ENCODE results near the gene PPP3CA.

Gene PPP3CA

DNA sequence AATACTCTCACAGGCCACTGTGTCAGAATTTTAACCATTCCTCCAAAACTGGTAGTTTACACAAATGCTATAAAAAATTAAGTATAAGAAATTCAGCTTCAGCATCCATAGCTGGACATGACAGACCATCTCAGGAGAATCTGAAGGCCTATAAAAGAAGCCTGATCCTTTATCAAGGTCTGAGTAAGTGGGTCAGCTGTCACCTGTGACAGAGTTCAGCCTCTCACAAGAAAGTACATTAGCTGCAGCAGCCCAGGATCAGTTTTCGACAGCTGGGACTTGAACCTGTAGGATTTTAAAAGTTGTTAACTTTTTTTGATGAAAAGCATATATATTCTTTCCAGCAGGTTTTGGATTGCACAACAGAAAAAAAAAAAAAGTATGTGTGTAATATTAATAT, 60.7 kb downstream of the PPP3CA start:
- no peak for DNase-seq

DNA sequence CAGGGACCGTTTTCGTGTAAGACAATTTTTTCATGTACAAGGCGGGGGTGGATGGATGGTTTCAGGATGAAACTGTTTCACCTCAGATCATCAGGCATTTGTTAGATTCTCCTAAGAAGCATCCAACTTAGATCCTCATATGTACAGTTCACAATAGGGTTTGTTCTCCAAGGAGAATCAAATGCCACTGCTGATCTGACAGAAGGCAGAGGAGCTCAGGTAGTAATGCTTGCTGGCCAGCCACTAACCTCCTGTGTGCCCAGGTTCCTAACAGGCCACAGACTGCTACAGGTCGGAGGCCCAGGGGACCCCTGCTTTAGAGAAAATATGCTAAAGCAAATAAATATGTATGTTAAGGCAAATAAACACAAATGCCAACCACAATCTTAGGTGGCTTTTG, 61.3 kb downstream of the PPP3CA start:
- no peak for DNase-seq

DNA sequence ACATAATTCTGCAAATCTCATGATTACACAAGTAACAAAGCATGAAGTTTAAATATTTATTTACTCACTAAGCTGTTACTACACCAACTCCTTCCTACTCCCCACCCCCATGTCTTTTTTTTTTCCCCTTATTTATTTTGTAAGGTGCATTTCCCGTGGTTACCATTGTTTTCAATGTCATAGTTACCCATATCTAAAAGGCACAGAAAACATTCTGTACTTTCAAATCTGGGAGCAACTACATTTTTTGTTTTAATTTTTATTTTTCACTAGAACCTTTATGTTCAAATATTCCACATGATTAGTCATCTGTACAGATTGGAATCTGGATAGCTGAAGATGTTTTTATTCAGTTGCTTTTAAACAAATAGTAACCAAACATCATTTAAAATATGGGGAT, 62.8 kb downstream of the PPP3CA start:
- peak; percentile 13 for DNase-seq

DNA sequence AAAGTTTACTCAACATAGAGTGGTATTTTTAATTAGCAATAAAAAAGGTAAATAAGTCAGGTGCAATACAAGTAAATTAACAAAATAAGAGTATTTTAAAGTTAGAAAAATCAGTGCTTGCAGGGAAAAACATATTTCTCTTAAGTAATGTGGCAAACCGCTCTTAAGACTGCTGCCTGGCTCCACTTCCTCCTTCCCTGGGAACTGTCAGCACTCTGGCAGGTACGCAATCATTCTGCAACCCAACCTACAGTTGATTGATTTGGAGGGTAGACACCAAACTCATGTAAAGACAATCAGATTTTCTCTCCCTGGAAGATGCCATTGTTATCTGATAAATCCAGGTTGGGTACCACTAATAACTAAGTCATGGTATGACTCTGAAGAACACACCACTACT, 63.9 kb downstream of the PPP3CA start:
- DNase-seq, result no peak

DNA sequence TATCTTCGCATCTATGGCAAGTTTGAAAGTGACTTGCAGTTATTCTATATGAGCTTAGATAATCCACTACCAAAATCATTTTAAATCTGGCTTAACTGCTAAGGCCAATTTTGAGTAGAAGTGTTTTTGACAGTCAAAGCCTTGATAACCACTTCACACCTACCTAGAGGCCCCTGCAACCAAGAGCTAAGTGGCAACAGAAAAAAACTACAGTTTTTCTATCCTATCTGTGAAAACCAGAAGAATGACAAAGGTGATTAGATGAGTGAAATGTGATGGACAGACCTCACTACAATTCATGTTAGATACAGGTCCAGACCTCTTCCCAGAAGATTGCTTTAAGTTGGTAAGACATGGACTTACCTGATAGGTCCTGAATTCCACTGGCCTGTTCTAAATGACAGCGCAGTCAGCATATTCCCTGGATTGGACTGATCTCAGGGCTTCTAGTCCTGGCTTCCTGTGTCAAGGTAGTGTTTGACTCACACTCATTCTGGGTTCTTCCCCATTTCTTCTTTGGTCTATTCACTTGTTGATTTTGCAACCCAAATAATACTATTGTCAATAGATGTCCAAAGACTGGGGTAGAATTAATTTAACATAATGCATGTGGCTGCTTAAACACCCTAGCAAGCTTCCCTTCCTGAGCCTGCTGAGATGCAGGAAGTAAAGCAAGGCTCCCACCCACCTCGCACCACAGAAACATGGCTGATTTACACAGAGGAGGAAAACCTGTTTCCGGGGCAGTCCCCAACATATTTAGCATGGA, 65.1 kb downstream of the PPP3CA start:
- no peak for DNase-seq

DNA sequence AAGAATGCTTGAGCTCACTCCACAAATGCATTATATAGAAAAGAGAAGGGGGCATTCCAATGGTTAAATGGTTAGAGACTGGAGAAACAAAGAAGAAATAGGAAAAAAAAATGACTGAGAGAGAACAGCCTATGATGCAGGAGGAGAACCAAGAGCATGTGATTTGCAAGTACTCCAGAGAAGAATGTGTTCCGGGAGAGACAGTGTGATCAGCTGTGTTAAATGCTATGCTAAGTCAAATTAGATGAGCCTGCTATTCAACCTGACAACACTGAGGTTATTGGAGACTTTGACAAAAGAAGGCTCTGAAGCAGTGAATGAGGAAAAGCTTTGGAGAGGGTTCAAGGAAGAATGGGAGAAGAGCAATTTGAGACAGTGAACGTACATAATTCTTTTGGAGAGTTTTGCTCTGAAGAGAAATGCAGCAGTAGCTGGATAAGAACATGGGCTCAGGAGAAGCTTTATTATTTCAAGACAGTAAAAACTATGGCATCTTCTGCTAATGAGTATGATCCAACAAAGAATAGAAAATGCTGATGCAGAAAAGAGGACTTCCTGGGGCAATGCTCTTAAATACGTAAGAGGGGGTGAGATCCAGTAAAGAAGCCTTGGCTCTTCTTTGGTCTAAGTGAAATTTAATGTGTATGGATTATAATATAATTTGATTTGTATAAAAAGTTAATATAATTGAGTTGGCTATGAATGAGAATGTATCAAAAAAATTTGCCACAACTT, 66.3 kb downstream of the PPP3CA start:
- DNase-seq, result no peak

DNA sequence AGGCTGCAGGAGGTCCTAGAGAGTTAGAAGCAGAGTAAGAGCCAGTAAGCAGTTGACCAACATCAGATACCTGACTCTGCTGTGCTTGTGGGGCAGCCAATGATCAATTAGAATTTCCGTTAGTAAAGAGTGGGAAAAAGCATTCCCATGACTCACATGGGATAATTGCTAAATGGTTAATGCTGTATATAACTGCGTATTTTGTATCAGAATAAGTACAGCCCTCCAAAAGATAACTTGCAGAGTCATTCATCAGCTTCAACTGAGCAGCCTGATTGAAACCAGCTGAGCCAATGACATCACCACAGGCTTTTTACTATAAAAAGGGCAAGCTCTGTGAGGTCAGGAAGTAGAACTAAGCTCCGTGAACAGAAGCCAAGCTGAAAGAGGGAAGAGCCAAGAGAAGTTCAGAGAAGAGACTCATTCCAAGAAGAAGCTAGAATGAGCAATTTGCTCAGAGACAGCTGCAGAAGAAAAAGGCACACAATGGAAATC, 67.9 kb downstream of the PPP3CA start:
- peak; percentile 98 for DNase-seq

DNA sequence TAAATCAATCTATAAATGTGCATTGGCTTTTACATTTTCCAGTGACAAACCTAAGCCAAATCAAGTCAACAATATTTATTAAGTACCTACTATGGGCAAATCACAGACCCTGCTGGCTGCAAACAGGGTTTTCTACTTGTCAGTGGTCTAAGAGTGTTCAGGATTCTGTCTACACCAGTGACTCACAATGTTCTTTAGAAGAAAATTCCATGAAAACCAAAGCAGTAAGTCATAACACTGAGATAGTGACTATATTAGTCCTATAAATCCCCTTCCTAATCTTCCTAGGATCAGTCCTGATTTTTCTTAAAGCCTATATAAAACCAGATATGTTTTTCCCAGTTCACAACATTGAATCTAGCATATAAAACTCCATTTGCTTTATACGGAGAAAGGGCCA, 69.7 kb downstream of the PPP3CA start:
- peak; percentile 78 for DNase-seq

DNA sequence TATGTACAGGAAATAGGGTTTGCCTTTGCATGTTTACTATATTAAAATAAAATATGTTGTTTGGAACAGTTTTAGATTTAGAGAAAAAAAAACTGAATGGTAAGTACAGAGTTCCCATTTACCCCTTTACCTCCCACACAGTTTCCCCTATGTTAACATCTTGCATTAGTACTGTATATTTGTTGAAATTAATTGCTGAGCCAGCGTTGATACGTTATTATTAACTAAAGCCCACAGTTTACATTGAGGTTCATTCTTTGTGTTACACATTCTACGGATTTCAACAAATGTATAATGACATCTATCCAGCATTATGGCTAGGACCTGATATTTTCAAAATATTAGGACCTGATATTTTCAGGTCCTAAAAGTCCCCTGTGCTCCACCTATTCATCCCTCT, 70.7 kb downstream of the PPP3CA start:
- no peak for DNase-seq

DNA sequence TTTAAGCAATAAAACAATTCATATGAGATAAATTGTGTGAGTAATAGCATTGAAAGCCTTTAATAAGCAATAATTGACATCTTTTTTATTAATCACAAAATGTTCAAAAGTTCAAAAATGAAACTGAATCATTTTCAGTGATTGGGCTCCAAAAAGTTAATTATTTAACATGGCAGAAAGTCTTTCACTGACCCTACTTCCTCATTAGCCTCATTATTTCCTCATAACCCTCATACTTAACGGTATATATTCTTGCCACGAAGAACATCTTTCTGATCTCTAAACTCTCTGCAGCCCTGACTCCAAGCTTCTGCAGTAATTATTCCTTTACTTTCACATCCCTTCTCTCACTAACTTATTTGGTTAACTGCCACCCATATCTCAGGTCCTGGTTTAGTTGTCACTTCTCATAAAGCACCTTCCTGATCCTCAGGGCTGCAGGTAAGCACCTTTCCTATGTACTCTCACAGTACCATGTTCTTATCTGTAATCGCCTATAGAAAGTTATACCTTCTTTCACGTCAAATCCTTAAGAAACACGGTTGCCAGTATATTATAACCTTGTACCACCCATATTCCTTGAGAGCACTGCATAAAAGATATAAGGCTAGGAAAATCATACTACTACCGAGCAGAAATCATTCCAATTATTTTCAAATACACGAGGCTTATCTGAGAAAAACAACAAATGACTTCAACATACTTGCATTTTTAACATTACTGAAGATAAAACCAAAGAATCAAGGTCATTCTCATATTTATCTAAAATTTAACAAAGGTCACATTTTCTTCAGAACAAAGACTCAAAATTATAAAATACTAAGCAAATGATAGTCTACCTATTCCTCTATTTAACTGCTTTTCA, 72.2 kb downstream of the PPP3CA start:
- no peak for DNase-seq

DNA sequence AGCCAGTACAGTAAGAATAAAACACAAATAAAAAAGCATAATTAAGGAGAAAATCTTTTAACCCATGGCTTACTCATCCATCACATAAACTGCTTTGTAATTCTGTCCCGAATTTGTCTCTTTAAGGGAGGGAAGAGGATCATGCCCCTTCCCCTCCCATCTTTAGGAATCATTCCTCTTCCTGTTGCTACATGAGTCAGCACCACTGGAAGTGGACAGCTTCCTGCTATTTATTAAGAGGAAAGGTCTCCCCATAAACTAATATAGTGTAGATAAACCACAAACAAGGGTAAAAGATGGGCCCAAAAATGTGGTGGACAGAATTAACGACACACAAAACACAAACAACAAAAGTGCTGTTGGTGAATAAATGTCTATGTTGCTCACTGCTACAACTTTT, 75.8 kb downstream of the PPP3CA start:
- DNase-seq, result peak; percentile 19

DNA sequence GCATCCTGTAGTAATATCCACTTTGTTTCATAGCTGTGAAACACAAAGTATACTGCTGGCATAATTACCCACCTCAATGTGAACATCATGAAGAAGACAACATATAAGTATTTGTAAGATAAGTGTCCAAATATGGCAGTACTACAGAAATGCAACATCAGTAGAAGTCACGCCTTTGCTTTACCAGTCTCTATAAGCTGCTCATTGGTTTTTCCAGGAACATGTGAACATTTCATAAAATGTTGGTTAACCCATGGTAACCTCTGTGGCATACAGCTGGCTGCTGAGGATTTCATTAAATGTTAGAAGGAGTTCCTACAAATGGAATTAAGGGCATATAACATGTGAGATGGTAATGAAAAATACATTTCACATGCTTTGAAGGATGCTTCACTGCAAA, 77.6 kb downstream of the PPP3CA start:
- no peak for DNase-seq

DNA sequence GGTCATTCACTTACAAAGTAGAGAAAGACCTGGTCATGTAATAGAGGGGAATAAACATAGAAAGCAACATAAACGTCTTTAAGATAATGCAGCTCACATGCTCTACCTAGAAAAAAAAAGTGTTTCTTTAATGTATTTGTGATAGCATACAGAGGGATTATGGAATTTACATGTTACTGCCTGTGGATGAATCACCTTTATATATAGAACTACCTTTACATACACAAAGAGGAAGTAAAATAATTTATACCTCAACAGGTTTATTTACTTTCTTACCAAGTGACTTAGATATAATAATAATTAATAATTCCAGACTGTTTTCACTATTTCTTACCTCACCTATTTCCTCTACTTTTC, 81.5 kb downstream of the PPP3CA start:
- DNase-seq, result no peak

DNA sequence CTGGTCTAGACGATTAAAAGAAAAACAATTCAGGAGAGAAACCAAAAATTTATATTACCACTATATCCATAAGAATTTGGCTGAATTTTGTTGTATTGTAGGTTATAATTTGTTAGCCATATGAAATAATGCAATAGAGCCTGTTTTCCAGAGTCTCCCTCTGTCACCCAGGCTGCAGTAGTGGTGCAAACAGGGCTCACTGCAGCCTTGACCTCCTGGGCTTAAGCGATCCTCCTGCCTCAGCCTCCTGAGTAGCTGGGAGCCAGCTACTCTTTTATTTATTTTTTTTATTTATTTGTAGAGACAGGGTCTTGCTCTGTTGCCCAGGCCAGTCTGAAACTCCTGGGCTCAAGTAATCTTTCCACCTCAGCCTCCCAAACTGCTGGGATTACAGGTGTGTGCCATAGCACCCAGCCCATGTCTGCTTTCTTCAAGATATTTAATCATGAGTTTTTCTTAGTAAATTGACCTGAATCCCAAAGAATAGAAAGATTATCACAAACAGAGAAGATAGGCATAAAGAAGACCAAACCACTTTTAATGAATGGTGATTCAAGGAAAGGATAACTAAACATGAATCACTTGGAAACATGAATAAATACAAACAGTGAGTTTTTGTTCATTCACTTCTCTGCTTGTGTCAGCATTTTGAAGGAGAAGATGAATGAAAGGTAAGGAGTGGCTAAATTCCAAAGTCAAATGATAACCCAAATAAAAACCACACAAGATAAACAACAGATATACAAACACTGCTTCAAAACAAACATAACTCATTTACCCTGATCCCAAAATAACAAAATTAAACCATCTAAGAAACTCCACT, 82.1 kb downstream of the PPP3CA start:
- DNase-seq, result no peak

DNA sequence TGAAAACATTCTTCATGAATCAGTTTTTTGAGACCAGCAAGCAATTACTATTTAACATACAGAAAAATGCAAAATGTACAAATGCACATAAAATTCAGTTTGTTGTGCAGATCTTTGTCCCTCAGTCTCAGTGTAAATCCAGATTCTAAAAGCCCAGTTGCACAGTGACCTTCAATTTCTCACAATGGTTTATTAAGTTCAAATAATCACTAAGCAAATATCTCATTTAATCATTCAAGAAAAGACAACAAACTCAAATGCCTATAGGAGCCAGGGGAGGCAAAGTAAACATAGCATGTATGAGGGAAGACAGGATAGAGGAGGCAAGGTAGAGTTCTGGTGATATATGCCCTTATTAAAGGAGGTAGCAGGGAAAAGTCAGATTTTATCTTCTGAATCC, 82.8 kb downstream of the PPP3CA start:
- DNase-seq, result no peak

DNA sequence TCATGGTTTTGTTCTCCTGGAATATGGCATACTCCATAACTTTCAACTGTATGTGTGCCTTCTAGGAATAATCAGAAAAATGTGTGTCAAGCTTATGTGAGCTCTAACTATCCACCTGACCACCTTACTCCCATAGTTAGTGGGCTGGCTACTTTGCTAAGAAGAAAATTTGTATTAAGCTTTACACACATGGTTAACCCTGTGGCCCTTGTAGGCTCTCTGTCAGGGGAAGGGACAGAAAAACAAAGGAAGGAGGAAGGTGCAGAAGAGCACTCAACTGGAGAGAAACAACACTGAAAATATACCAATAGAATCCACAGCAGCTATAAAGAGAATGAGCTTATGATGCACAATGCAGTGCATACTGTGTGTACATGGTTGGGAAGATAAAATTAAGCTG, 84.6 kb downstream of the PPP3CA start:
- no peak for DNase-seq

DNA sequence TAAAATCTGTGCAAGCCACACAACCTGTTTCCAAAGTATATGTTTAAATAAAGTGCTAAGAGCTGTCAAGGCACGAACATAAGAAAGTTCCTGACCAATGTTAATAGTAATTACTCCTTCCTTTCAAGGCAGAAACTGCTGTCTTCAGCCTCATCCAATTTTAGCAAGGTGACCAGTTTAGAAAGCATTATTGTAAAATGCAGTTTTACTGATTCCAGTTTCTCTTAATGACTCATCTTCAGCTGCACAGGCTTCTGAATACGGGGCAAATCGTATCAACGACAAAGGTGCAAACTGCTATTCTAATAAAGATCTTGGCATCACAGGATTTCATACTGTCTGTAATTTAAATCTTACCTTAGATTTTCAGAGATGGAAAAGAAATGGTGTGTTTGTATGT, 87.5 kb downstream of the PPP3CA start:
- no peak for DNase-seq

DNA sequence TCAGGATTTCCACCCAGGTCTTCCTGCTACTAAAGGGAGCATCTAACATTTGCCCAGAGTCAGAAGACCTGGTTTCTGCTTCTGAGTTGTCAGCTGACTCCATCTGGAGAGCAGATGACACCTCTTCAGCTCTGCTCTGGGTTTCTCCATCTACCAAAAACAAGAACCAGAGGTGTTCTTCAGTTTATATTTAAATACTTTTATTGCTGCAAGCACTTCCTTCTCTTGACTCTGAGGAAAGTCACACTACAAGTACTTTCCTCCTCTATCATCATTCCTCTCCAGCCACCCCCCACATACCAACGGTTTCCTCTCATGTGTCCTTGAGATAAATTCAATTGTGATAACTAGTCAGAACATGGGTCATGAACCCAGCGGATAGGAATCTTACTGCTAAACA, 88.4 kb downstream of the PPP3CA start:
- DNase-seq, result peak; percentile 14

DNA sequence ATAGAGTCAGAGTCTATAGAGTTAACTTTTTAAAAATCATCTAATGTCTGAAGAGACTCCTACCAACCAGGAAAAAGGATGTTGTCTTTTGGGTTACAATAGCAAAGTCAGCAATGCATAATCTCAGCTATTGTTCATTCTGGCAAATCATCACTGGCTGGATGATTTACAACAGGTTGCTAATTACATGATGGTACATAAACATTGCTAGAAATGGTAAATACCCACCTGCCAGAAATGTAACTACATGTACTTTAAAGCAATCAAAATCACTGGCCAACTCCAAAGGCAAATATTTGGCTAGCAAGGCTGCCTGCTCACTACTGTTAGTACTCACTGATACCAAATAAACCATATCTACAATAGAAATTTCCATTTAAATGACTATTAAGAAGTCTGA, 91.1 kb downstream of the PPP3CA start:
- no peak for DNase-seq

DNA sequence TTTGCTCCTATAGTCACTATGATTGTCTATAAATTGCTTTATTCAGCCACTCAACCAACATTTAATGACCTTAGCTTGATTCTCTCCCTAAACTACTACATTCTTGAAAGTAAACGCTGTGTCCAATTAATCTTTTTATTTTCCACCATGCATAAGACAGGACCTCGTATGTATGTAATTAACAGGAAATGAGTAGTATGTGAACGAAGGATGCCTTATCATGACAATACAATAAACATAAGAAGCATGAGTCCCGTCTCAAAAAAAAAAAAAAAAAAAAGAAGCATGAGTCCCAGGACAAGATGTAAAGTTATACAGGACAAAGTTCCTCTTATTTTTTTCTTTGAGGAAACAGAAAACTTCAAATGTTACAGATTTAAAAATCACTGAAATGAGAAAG, 92.5 kb downstream of the PPP3CA start:
- DNase-seq, result no peak

DNA sequence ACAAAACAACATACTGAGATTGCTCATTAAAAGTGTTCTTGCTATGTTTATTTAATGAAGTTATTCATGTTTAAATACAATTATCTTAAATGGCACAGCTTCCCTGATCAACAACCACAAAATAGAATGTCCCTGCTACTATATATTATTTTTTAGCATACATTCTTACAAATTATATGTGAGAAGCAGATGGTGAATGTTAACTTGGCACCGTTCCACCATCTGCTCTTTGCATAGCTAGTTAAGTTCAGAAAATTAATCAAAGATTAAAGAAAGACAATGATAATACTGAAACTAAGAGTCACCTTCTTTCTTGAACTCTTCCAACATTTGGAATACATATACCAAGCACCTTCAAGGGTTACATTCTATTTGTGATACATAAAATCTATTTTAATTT, 94.2 kb downstream of the PPP3CA start:
- DNase-seq, result no peak

DNA sequence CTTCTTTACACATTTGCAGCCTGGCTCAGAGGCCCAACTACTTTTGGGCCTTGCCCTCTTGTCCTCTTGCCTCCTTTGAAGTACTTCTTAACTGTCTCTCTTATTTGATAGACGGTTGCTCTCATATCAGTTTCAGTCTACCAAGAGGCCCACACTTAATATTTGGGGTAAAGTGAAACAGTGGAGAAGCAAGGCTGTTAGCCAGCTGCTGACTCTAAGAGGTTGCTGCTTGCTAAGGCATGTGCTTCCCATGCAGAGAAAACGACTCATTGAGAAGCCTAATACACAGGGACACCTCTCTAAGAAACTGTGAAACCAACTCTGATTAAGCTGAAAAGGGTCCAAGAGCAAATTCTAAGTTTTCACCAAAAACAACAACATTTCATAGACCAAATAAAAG, 94.6 kb downstream of the PPP3CA start:
- DNase-seq, result no peak
